ENCODE results near the gene PPME1.

The PPME1 gene

GRCh38 chr11:74282421-74282820 lies 111.3 kb downstream of the PPME1 start:
- no peak overlapping the region for H2AFZ ChIP-seq (ENCODE audit: low read length)
- no peaks in the 10 kb centered on the region for H3K9me3 ChIP-seq (ENCODE audit: low read length)
- TF ChIP-seq CTCF (IDR thresholded peaks at IDR 0.05; ENCODE audit: low read length), result no peak
- no peak for TF ChIP-seq EZH2 (IDR thresholded peaks at IDR 0.05; ENCODE audit: borderline replicate concordance, low read length)

GRCh38 chr11:74282914-74283371 lies 111.9 kb downstream of the PPME1 start:
- Histone ChIP-seq H2AFZ (ENCODE audit: low read length) (no peak overlapping the region), H3K27me3 (ENCODE audit: insufficient read depth, low read length) (no peaks in the 10 kb centered on the region; the same call in 1 of the 2 replicates), H3K4me1 (ENCODE audit: insufficient read depth, low read length, severe bottlenecking) (no peaks in the 10 kb centered on the region), H3K9ac (ENCODE audit: low read length) (no peak overlapping the region), H3F3A (ENCODE audit: insufficient read depth, low read length) (no peaks in the 10 kb centered on the region), H3K27ac (ENCODE audit: low read depth, low read length, poor library complexity, severe bottlenecking) (no peak overlapping the region), H3K36me3 (ENCODE audit: insufficient read depth, low read length) (no peaks in the 10 kb centered on the region; the same call in 1 of the 2 replicates), H3K9me2 (ENCODE audit: low read depth, low read length) (no peaks in the 10 kb centered on the region), H3K4me3 (ENCODE audit: low read depth, low read length, poor library complexity, severe bottlenecking) (no peak overlapping the region), H3K4me2 (ENCODE audit: low read length) (no peak overlapping the region), H3K9me3 (ENCODE audit: low read length) (no peaks in the 10 kb centered on the region), H4K20me1 (ENCODE audit: insufficient read depth, low read length) (no peaks in the 10 kb centered on the region), H3K79me2 (ENCODE audit: insufficient read depth, low read length) (no peaks in the 10 kb centered on the region)
- no peak for TF ChIP-seq CTCF (IDR thresholded peaks at IDR 0.05; ENCODE audit: low read length)
- no peak for TF ChIP-seq EZH2 (IDR thresholded peaks at IDR 0.05; ENCODE audit: borderline replicate concordance, low read length)

More at GRCh38 chr11:74282421-74282820, 111.3 kb downstream of the PPME1 start:
- Histone ChIP-seq H3F3A (ENCODE audit: insufficient read depth, low read length) (no peaks in the 10 kb centered on the region), H3K79me2 (ENCODE audit: insufficient read depth, low read length) (no peaks in the 10 kb centered on the region), H3K9me2 (ENCODE audit: low read depth, low read length) (no peaks in the 10 kb centered on the region), H4K20me1 (ENCODE audit: insufficient read depth, low read length) (no peaks in the 10 kb centered on the region), H3K27ac (ENCODE audit: low read depth, low read length, poor library complexity, severe bottlenecking) (no peak overlapping the region), H3K36me3 (ENCODE audit: insufficient read depth, low read length) (no peaks in the 10 kb centered on the region; the same call in 1 of the 2 replicates), H3K4me2 (ENCODE audit: low read length) (no peak overlapping the region), H3K4me3 (ENCODE audit: low read depth, low read length, poor library complexity, severe bottlenecking) (no peak overlapping the region), H3K4me1 (ENCODE audit: insufficient read depth, low read length, severe bottlenecking) (no peaks in the 10 kb centered on the region), H3K9ac (ENCODE audit: low read length) (no peak overlapping the region), H3K27me3 (ENCODE audit: insufficient read depth, low read length) (no peaks in the 10 kb centered on the region; the same call in 1 of the 2 replicates)

- H3K9me3 ChIP-seq (ENCODE audit: low read length), result no peaks in the 10 kb centered on the region
- TF ChIP-seq EZH2 (IDR thresholded peaks at IDR 0.05; ENCODE audit: borderline replicate concordance, low read length) (no peak), CTCF (IDR thresholded peaks at IDR 0.05; ENCODE audit: low read length) (no peak)
- H3K79me2 ChIP-seq (ENCODE audit: insufficient read depth, low read length), result no peaks in the 10 kb centered on the region
- no peaks in the 10 kb centered on the region; the same call in 1 of the 2 replicates for H3K36me3 ChIP-seq (ENCODE audit: insufficient read depth, low read length)
- H3K4me3 ChIP-seq (ENCODE audit: low read depth, low read length, poor library complexity, severe bottlenecking), result no peak overlapping the region
- H3K27me3 ChIP-seq (ENCODE audit: insufficient read depth, low read length), result no peaks in the 10 kb centered on the region; the same call in 1 of the 2 replicates
- no peak overlapping the region for H2AFZ ChIP-seq (ENCODE audit: low read length)
- no peaks in the 10 kb centered on the region for H3F3A ChIP-seq (ENCODE audit: insufficient read depth, low read length)
- H3K9ac ChIP-seq (ENCODE audit: low read length), result no peak overlapping the region
- no peak overlapping the region for H3K27ac ChIP-seq (ENCODE audit: low read depth, low read length, poor library complexity, severe bottlenecking)
- no peaks in the 10 kb centered on the region for H4K20me1 ChIP-seq (ENCODE audit: insufficient read depth, low read length)
- no peaks in the 10 kb centered on the region for H3K9me2 ChIP-seq (ENCODE audit: low read depth, low read length)
- no peak overlapping the region for H3K4me2 ChIP-seq (ENCODE audit: low read length)
- H3K4me1 ChIP-seq (ENCODE audit: insufficient read depth, low read length, severe bottlenecking), result no peaks in the 10 kb centered on the region
Observed at GRCh38 chr11:74283580-74284180, 112.6 kb downstream of the PPME1 start.
